ENCODE data around the gene CBX3.

Gene CBX3

DNA sequence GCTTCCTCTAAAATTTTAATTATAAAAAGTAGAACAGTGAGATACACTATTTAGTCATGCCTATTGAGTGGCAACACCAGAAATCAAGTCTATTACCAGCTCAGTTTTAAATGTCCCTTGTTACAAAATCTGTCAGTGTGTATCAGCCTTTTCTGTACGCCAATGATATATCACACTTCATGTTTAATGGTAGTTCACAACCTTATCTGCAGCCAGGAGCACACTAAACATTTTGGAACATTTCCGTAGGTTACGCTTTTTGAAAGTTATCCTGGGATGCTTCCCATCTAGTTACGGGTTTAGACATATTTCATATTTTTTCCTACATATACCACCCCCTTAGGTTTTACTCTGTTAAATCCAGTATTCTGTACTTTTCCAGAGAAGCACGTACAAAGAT is 6.4 kb upstream of the CBX3 start:
- H3K36me3 ChIP-seq (ENCODE audit: insufficient read depth, low read length): peaks cover 99% of the 10 kb centered on the region
- H3K9ac ChIP-seq (ENCODE audit: low read length): no peak overlapping the region
- no peaks in the 10 kb centered on the region for H3K9me2 ChIP-seq (ENCODE audit: low read depth, low read length)
- peaks cover 11% of the 10 kb centered on the region for H4K20me1 ChIP-seq (ENCODE audit: insufficient read depth, low read length)
- H3K4me2 ChIP-seq (ENCODE audit: low read length): 0 out of 2 replicates have a peak overlapping the region, but pooled peaks have one; percentile 4
- peaks cover 59% of the 10 kb centered on the region for H3K79me2 ChIP-seq (ENCODE audit: insufficient read depth, low read length)
- no peak overlapping the region for H3K27ac ChIP-seq (ENCODE audit: low read depth, low read length, poor library complexity, severe bottlenecking)
- no peak overlapping the region for H3K4me3 ChIP-seq (ENCODE audit: low read depth, low read length, poor library complexity, severe bottlenecking)
- no peak for TF ChIP-seq EZH2 (IDR thresholded peaks at IDR 0.05; ENCODE audit: borderline replicate concordance, low read length)
- TF ChIP-seq, protein P1, sequence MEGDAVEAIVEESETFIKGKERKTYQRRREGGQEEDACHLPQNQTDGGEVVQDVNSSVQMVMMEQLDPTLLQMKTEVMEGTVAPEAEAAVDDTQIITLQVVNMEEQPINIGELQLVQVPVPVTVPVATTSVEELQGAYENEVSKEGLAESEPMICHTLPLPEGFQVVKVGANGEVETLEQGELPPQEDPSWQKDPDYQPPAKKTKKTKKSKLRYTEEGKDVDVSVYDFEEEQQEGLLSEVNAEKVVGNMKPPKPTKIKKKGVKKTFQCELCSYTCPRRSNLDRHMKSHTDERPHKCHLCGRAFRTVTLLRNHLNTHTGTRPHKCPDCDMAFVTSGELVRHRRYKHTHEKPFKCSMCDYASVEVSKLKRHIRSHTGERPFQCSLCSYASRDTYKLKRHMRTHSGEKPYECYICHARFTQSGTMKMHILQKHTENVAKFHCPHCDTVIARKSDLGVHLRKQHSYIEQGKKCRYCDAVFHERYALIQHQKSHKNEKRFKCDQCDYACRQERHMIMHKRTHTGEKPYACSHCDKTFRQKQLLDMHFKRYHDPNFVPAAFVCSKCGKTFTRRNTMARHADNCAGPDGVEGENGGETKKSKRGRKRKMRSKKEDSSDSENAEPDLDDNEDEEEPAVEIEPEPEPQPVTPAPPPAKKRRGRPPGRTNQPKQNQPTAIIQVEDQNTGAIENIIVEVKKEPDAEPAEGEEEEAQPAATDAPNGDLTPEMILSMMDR (IDR thresholded peaks at IDR 0.05; ENCODE audit: low read length): no peak
- no peak overlapping the region for H2AFZ ChIP-seq (ENCODE audit: low read length)
- H3F3A ChIP-seq (ENCODE audit: insufficient read depth, low read length): peaks cover 65% of the 10 kb centered on the region
- H3K4me1 ChIP-seq (ENCODE audit: insufficient read depth, low read length, severe bottlenecking): peaks cover 75% of the 10 kb centered on the region
- no peaks in the 10 kb centered on the region for H3K27me3 ChIP-seq (ENCODE audit: insufficient read depth, low read length)
- no peaks in the 10 kb centered on the region for H3K9me3 ChIP-seq (ENCODE audit: low read length)

DNA sequence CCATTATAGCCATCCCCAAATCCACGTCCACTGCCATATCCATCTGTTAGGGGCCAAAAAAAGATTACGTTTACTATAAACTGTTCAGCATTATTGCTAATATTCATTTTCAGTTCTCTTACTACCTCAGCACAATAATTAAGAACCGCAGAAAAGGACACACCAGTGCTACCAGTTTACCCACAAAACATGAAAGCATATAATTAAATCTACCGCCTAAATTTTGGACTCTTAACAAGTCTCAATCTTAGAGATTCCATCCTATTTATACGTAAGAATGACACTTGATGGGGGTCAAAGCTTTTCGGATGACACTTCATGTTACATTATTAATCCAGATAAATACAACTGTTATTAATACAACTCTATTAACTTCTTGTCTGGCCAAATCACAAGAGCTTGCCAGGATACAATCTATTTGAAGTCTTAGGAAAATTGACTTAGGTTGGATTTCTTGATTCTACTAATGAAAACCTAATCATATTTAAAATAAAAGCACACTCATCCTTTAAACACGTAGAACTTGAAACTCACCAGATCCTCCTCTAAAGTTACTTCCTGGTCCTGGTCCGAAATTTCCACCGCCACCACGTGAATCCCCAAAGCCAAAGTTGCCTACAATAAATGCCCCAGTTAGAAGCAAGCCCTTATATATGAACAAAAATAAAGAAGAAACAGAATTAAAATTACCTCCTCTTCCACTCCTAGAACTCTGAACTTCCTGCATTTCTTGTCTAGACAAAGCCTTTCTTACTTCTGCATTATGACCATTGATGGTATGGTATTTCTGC is 5.5 kb upstream of the CBX3 start:
- peak overlapping the region; percentile 76 for H3K4me3 ChIP-seq (ENCODE audit: low read depth, low read length, poor library complexity, severe bottlenecking)
- H3K27ac ChIP-seq (ENCODE audit: low read depth, low read length, poor library complexity, severe bottlenecking): no peak overlapping the region
- no peak for TF ChIP-seq EZH2 (IDR thresholded peaks at IDR 0.05; ENCODE audit: borderline replicate concordance, low read length)
- TF ChIP-seq, protein P1 (IDR thresholded peaks at IDR 0.05; ENCODE audit: low read length): no peak
- peak overlapping the region; percentile 81; the same call in 1 of the 2 replicates for H3K4me2 ChIP-seq (ENCODE audit: low read length)
- peaks cover 57% of the 10 kb centered on the region for H3F3A ChIP-seq (ENCODE audit: insufficient read depth, low read length)
- peaks cover 62% of the 10 kb centered on the region for H3K79me2 ChIP-seq (ENCODE audit: insufficient read depth, low read length)
- H2AFZ ChIP-seq (ENCODE audit: low read length): no peak overlapping the region
- H3K4me1 ChIP-seq (ENCODE audit: insufficient read depth, low read length, severe bottlenecking): peaks cover 66% of the 10 kb centered on the region
- no peaks in the 10 kb centered on the region for H3K9me3 ChIP-seq (ENCODE audit: low read length)
- no peak overlapping the region for H3K9ac ChIP-seq (ENCODE audit: low read length)
- no peaks in the 10 kb centered on the region for H3K9me2 ChIP-seq (ENCODE audit: low read depth, low read length)
- H3K27me3 ChIP-seq (ENCODE audit: insufficient read depth, low read length): no peaks in the 10 kb centered on the region
- peaks cover 94% of the 10 kb centered on the region for H3K36me3 ChIP-seq (ENCODE audit: insufficient read depth, low read length)
- H4K20me1 ChIP-seq (ENCODE audit: insufficient read depth, low read length): peaks cover 11% of the 10 kb centered on the region

DNA sequence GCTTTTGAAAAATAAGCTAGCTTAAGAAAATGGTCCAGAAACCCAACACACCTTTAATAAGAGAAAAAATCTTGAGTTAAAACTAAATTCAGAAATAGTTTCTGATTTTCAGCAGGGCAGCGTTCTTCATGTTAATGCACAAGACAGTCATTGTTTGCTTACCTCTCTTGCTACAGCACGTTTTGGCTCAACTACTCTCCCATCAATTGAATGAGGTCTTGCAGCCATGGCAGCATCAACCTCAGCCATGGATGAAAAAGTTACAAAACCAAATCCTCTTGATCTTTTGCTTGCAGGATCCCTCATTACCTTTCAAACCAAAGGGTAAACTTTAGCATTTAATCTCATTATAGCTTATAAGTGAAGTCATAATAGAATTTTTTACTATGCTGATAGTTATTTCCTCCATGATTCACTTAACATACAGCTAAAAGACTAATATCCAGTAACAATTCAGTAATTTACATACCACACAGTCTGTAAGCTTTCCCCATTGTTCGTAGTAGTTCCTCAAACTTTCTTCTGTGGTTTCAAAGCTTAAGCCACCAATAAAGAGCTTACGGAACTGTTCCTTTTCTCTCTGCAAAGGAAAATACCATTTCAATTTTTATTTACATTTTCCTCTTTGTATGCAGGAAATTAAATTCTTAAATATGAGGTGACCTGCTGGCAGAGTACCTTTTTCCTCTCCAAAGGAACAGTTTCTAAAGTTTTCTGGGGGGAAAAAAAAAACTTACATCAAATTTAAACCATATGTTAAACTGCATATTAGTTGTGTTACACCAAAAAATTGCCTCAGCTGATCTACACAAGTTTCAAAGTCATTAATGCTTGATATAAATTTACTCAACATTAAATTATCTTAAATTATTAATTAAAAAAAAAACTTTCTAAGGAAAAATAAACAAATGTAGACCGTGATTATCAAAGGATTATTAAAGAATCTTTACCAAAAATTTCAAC is 4.1 kb upstream of the CBX3 start:
- H4K20me1 ChIP-seq (ENCODE audit: insufficient read depth, low read length): peaks cover 11% of the 10 kb centered on the region; the same call in 1 of the 2 replicates

More for the DNA sequence above, 4.1 kb upstream of the CBX3 start:
- peaks cover 58% of the 10 kb centered on the region for H3K4me1 ChIP-seq (ENCODE audit: insufficient read depth, low read length, severe bottlenecking)
- H3K4me2 ChIP-seq (ENCODE audit: low read length): peak overlapping the region; percentile 81
- H2AFZ ChIP-seq (ENCODE audit: low read length): no peak overlapping the region
- peak overlapping the region; percentile 21 for H3K27ac ChIP-seq (ENCODE audit: low read depth, low read length, poor library complexity, severe bottlenecking)
- H3K4me3 ChIP-seq (ENCODE audit: low read depth, low read length, poor library complexity, severe bottlenecking): peak overlapping the region; percentile 76
- peaks cover 45% of the 10 kb centered on the region for H3F3A ChIP-seq (ENCODE audit: insufficient read depth, low read length)
- peak overlapping the region; percentile 93 for H3K9ac ChIP-seq (ENCODE audit: low read length)
- no peaks in the 10 kb centered on the region for H3K27me3 ChIP-seq (ENCODE audit: insufficient read depth, low read length)
- no peaks in the 10 kb centered on the region for H3K9me3 ChIP-seq (ENCODE audit: low read length)
- peaks cover 66% of the 10 kb centered on the region for H3K79me2 ChIP-seq (ENCODE audit: insufficient read depth, low read length)
- H3K36me3 ChIP-seq (ENCODE audit: insufficient read depth, low read length): peaks cover 86% of the 10 kb centered on the region
- no peaks in the 10 kb centered on the region for H3K9me2 ChIP-seq (ENCODE audit: low read depth, low read length)
- no peak for TF ChIP-seq EZH2 (IDR thresholded peaks at IDR 0.05; ENCODE audit: borderline replicate concordance, low read length)
